GM19467 (cell line): ENCODE measurements around the gene PDE4D.

Source experiments
- ATAC-seq: cut with Tn5 transposase; IDR thresholded peaks from one replicate; pipeline ENCODE4 v1.9.1; 2021; ENCODE audit warnings: mild to moderate bottlenecking, moderate library complexity; ENCODE audit not compliant: unreplicated experiment

Gene PDE4D

DNA sequence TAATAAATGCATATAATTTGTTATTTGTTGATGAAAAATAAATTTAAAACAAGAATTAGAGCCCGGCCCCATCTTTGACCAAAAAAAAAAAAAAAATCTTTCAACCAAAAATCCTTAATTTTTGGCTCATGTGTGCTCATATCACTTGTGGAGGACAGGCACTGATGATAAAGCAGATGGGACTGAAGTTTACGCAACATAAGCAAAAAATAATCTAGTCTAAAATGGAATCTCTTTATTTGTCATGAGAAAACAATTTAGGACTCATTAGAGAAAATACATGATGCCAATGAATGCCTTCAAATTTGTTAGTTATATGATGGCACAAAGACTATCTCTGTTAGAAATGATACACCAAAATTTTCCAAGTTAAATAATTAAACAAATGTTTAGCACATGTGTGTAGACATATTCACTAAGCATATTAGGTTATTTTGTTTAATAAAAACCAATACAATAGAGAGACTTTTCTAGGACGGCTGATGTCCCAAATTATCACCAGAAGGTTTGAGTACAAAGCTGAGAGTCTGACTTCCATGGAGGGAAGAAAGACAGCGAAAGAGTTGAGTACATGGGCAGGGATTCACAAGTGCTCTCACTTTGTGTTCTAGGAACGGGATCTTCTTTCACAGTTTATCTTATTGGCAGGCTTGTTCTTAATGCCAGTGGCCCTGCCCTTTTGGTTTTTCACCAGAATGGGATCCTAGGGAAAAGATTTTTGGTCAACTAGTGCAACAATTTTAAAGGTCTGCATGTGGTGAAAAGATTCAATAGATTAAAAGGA is 689.2 kb downstream of the PDE4D start:
- ATAC-seq = no peak

DNA sequence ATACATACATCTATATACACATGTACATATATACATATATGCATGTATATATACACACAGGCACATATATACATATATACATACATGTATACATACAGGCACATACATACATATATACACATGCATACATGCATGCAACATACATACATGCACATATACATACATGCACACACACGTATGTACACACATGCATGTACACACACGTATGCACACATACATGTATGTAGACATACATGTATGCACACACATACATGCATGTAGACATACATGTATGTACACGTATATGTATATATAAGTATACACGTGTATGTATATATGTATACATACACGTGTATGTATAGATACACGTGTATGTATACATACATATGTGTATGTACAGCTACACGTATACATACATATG is 693.7 kb downstream of the PDE4D start:
- ATAC-seq = no peak

DNA sequence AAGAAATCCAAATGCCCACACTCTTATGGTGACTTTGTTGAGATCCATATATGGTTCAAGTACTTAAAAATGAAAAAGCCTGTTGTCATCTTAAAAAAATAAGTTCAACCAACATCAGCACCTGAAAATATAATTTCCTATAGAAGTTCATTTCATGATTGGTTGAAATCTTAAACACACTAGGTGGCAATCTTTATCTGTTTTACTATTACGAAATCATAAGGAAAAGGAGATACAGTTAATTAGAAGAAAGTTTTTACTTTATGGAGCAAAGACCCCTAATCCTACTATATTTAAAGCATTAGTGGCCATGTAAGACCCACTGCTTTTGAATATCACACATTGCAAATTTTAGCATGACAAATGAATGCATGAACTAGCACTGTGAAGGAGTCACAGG is 694.7 kb downstream of the PDE4D start:
- ATAC-seq = no peak

DNA sequence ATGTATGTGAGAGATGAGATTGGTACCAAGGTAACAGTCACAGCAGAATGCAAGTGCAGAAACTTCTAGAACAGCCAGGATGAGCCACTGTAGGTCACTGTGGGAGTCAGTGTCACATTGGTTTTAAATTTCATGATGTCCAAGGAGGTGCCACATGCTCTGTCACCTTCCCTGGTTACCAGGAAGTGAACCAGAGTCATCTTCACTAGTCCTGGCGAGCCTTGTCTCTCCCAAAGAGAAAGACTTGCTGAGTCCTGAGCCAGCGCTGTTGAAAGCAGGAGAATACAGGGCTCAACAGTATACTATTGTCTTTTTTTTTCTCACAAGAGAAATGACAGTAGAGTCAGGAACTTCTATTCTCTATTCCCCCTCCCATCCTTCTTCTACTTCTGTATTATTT is 695.2 kb downstream of the PDE4D start:
- no peak for ATAC-seq

- no peak for ATAC-seq
Observed at GRCh38 chr5:59197911-59198310, 695.6 kb downstream of the PDE4D start.

- no peak for ATAC-seq
Observed at GRCh38 chr5:59193616-59194319, 699.8 kb downstream of the PDE4D start.

DNA sequence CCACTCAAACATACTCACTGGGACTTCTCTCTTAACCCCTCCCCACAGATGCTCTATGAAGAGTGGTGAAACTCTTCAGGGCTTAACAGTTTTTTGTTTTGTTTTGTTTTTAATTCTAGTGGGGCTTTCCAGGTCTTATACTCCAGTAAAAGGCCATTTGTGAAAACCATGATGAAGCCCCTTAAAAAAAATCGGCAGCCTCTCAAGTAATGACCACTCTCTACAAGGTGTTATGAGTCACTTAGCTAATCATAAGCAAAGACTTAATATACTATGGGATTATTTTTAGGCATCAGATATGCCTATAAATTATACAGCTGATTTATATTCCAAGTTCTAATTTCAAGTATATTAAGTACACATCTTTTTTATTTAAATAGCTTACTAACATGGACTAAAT is 702.8 kb downstream of the PDE4D start:
- ATAC-seq = no peak

- no peak for ATAC-seq
Observed at GRCh38 chr5:59189472-59190244, 703.9 kb downstream of the PDE4D start.

- ATAC-seq = peak; percentile 68
Observed at GRCh38 chr5:59188419-59189225, 704.9 kb downstream of the PDE4D start.

DNA sequence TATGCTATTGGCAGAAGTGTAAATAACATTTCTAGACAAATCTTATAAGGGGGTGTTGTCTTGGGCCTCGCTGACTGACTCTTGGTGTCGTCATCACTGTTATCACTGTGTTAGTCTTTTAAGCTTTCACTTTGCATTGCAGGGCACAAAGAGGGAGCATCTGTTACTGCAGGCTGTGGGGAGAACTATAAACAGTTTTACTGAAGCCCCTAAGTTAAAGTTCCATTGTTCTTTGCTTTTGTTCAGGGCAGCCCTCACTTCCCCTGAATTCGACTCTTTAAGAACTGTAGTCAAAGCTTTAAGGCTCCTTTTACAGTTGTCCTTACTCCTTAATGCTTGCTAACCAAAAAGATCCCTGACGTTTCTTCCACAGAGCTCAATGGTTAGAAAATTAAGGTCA is 705.7 kb downstream of the PDE4D start:
- ATAC-seq = no peak

- ATAC-seq = no peak
Observed at GRCh38 chr5:59186623-59187022, 706.9 kb downstream of the PDE4D start.

- no peak for ATAC-seq
Observed at GRCh38 chr5:59185757-59186385, 707.7 kb downstream of the PDE4D start.

GRCh38 chr5:59184769-59185168 is 708.8 kb downstream of the PDE4D start:
- ATAC-seq = no peak

GRCh38 chr5:59182760-59183159 is 710.8 kb downstream of the PDE4D start:
- ATAC-seq = no peak

DNA sequence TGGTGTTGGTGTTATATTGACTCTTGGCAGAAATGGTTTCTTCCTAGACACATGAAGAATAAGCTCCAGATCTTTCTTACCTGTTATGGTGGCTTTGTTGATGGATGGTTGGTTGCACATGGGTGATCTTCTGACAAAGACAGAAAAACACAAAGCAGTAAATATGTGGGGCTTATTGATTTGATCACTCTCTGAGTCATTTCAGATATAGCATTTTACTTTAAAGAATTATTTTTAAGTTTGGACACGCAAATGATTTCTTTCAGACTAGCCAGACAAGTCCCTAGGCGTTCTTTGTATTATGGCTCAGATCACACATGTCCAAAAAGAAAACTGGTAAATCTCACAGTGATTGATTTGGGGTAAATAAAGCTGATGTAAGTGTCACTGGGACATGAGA is 713.0 kb downstream of the PDE4D start:
- ATAC-seq = peak; percentile 57

- ATAC-seq = no peak
Observed at GRCh38 chr5:59179704-59180103, 713.8 kb downstream of the PDE4D start.

GRCh38 chr5:59178482-59178881 is 715.0 kb downstream of the PDE4D start:
- no peak for ATAC-seq

DNA sequence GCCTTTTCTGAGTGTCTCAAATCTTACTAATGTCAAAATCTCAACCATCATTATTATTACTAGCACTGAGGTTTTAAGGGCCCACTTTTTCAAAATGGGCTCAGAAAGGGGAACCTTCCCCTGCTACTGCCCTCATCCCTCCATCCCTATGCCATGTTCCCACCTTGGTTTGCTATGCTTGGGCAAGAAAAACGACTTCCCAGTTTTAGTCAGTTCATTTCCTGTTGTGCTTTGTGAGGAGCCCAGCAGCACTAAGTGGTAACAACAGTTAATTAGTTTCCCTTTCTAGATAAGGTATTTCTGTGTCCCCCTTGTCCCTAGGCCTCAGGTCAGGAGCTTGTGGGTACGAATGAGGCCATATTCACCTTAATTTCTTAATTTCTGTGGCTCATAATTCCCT is 715.5 kb downstream of the PDE4D start:
- ATAC-seq = peak; percentile 34

DNA sequence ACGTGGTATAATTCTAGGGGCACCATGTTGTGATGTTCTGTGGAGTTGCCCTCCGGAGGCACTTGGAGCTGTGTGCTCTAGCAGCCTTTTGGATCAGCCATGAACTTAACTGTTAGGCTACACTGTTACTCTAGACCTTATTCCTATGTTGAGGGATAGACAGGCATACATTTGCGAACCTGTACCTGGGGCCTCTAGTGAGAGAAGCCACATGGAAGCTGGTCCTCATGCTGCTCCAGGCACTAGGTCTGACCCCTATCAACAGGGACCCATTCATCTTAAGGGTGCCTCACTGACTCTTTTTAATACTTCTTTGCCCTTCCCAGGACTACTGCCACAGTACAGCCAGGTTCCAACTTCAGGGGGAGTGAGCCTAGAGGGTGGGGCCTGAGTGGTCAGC is 715.9 kb downstream of the PDE4D start:
- no peak for ATAC-seq

- ATAC-seq = peak; percentile 59
Observed at GRCh38 chr5:59174248-59174844, 719.2 kb downstream of the PDE4D start.
